ENCODE data around the gene CGRRF1. TPM values are rescaled to one million over a fixed set of nuclear protein-coding genes. Genes with fewer than 3 reads are reported as not detected.
A peak's percentile ranks its signal among the peaks of the same experiment; 100 is the strongest.

Gene CGRRF1
- total RNA-seq, 1 donor from 2014 or later: 16.6 TPM

DNA sequence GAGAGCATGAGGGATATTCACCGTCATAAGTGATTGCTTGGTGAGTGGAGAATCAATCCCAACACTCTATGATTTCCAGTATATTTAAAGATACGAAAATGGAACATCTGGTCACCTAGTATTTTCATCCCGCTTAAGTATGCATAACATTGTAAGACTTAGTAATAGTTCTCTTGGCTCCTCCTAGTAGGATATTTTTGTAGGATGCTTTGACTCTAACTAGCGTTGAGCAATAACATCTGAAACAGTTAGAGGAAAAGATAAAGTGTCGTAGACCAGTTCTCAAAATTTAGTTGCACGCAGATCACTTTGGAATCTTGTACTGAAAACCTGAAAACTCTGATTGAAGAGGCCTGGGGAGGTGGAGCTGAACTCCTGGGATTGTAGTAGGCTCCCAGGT lies 64.8 kb downstream of the CGRRF1 start:
- Histone ChIP-seq H4K20me1 (ENCODE audit: insufficient read depth, low read length) (peaks cover 74% of the 10 kb centered on the region), H3K9me3 (ENCODE audit: insufficient read depth, low read depth, low read length) (no peaks in the 10 kb centered on the region), H3K9ac (ENCODE audit: low read length) (no peak overlapping the region), H3K27ac (ENCODE audit: low read depth, low read length) (no peak overlapping the region), H3K27me3 (ENCODE audit: insufficient read depth, low read length) (no peaks in the 10 kb centered on the region), H3K4me1 (ENCODE audit: insufficient read depth, low read length) (peaks cover 14% of the 10 kb centered on the region), H3K36me3 (ENCODE audit: insufficient read depth, low read length) (peaks cover 21% of the 10 kb centered on the region), H3K4me2 (ENCODE audit: low read length) (no peak overlapping the region), H3K79me2 (ENCODE audit: insufficient read depth, low read length) (peaks cover 99% of the 10 kb centered on the region), H2AFZ (ENCODE audit: low read depth, low read length) (no peak overlapping the region), H3K4me3 (ENCODE audit: insufficient read depth, low read depth, low read length) (no peak overlapping the region)
- peaks cover 37% of the 10 kb centered on the region for H3K36me3 Mint-ChIP-seq (ENCODE audit: low read depth, unreplicated experiment)
- H3K4me3 Mint-ChIP-seq (ENCODE audit: unreplicated experiment): peak overlapping the region; percentile 15
- H3K9me3 Mint-ChIP-seq (ENCODE audit: unreplicated experiment): no peaks in the 10 kb centered on the region
- H3K4me1 Mint-ChIP-seq (ENCODE audit: low read depth, unreplicated experiment): peaks cover 47% of the 10 kb centered on the region
- TF ChIP-seq, protein P1, sequence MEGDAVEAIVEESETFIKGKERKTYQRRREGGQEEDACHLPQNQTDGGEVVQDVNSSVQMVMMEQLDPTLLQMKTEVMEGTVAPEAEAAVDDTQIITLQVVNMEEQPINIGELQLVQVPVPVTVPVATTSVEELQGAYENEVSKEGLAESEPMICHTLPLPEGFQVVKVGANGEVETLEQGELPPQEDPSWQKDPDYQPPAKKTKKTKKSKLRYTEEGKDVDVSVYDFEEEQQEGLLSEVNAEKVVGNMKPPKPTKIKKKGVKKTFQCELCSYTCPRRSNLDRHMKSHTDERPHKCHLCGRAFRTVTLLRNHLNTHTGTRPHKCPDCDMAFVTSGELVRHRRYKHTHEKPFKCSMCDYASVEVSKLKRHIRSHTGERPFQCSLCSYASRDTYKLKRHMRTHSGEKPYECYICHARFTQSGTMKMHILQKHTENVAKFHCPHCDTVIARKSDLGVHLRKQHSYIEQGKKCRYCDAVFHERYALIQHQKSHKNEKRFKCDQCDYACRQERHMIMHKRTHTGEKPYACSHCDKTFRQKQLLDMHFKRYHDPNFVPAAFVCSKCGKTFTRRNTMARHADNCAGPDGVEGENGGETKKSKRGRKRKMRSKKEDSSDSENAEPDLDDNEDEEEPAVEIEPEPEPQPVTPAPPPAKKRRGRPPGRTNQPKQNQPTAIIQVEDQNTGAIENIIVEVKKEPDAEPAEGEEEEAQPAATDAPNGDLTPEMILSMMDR (IDR thresholded peaks at IDR 0.05; ENCODE audit: insufficient read depth, low read depth, low read length): no peak
- TF ChIP-seq EZH2 (IDR thresholded peaks at IDR 0.05; ENCODE audit: insufficient read depth, low read length): no peak
- no peak for FAIRE-seq
- H3K27me3 Mint-ChIP-seq (ENCODE audit: low read depth, unreplicated experiment): no peaks in the 10 kb centered on the region
- DNase-seq (ENCODE audit: low read depth): no peak
- no peak overlapping the region for H3K27ac Mint-ChIP-seq (ENCODE audit: unreplicated experiment)

DNA sequence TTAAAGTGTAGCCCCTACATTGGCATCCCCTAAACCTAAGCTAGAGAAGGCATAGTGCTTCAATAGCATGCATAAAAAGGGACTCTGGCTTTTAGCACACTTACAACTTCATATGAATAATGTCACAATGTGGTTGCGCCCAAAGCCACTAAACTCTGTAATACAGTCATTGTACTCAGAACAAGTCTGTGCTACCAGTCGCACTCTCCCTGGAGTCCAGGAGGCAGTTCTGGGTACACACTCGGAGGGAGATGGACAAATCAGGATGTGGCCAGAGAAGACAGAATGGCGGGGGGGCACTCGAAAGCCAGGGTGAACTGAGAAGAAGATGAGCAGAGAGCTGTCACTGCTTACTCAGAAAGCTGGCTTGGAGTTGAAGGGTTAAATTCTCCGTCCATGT lies 67.8 kb downstream of the CGRRF1 start:
- Histone ChIP-seq H3K4me2 (ENCODE audit: low read length) (no peak overlapping the region), H3K4me3 (ENCODE audit: insufficient read depth, low read depth, low read length) (no peak overlapping the region), H3K27ac (ENCODE audit: low read depth, low read length) (no peak overlapping the region), H3K4me1 (ENCODE audit: insufficient read depth, low read length) (peaks cover 4% of the 10 kb centered on the region), H3K36me3 (ENCODE audit: insufficient read depth, low read length) (peaks cover 15% of the 10 kb centered on the region), H2AFZ (ENCODE audit: low read depth, low read length) (no peak overlapping the region), H4K20me1 (ENCODE audit: insufficient read depth, low read length) (peaks cover 84% of the 10 kb centered on the region), H3K27me3 (ENCODE audit: insufficient read depth, low read length) (no peaks in the 10 kb centered on the region), H3K9ac (ENCODE audit: low read length) (no peak overlapping the region), H3K9me3 (ENCODE audit: insufficient read depth, low read depth, low read length) (no peaks in the 10 kb centered on the region), H3K79me2 (ENCODE audit: insufficient read depth, low read length) (peaks cover 98% of the 10 kb centered on the region)
- no peak overlapping the region for H3K4me3 Mint-ChIP-seq (ENCODE audit: unreplicated experiment)
- no peak for TF ChIP-seq EZH2 (IDR thresholded peaks at IDR 0.05; ENCODE audit: insufficient read depth, low read length)
- TF ChIP-seq, protein P1 (IDR thresholded peaks at IDR 0.05; ENCODE audit: insufficient read depth, low read depth, low read length): no peak
- FAIRE-seq: no peak
- peaks cover 46% of the 10 kb centered on the region for H3K4me1 Mint-ChIP-seq (ENCODE audit: low read depth, unreplicated experiment)
- DNase-seq (ENCODE audit: low read depth): no peak
- peaks cover 24% of the 10 kb centered on the region for H3K36me3 Mint-ChIP-seq (ENCODE audit: low read depth, unreplicated experiment)
- H3K27ac Mint-ChIP-seq (ENCODE audit: unreplicated experiment): no peak overlapping the region
- no peaks in the 10 kb centered on the region for H3K9me3 Mint-ChIP-seq (ENCODE audit: unreplicated experiment)
- H3K27me3 Mint-ChIP-seq (ENCODE audit: low read depth, unreplicated experiment): no peaks in the 10 kb centered on the region

DNA sequence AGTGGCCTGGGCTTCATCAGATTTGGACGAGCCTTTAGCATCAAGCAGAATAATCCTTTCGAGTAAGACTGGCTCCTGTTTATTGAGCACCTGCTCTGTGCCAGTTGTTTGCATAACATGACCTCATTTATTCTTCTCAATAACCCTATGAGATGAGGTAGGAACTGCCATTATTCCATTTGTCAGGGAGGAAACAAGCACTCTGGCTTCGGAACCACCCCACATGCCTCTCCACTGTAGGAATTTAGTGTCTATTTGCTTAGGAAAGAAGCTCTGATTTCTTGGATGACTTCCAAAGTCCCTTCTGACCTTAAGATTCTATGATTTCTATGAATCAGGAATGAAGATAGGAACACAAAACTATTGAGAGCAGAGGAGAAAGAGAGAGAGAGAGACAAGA lies 68.3 kb downstream of the CGRRF1 start:
- FAIRE-seq (no peak), DNase-seq (ENCODE audit: low read depth) (peak; percentile 41)
- H3K36me3 ChIP-seq (ENCODE audit: insufficient read depth, low read length): peaks cover 15% of the 10 kb centered on the region
- no peaks in the 10 kb centered on the region for H3K9me3 ChIP-seq (ENCODE audit: insufficient read depth, low read depth, low read length)
- peaks cover 4% of the 10 kb centered on the region for H3K4me1 ChIP-seq (ENCODE audit: insufficient read depth, low read length)
- H3K27ac Mint-ChIP-seq (ENCODE audit: unreplicated experiment): no peak overlapping the region
- no peak overlapping the region for H3K27ac ChIP-seq (ENCODE audit: low read depth, low read length)
- H3K9ac ChIP-seq (ENCODE audit: low read length): no peak overlapping the region
- H3K79me2 ChIP-seq (ENCODE audit: insufficient read depth, low read length): peaks cover 96% of the 10 kb centered on the region
- no peak overlapping the region for H3K4me3 Mint-ChIP-seq (ENCODE audit: unreplicated experiment)
- peaks cover 89% of the 10 kb centered on the region for H4K20me1 ChIP-seq (ENCODE audit: insufficient read depth, low read length)
- peaks cover 20% of the 10 kb centered on the region for H3K36me3 Mint-ChIP-seq (ENCODE audit: low read depth, unreplicated experiment)
- no peaks in the 10 kb centered on the region for H3K27me3 ChIP-seq (ENCODE audit: insufficient read depth, low read length)
- TF ChIP-seq, protein P1 (IDR thresholded peaks at IDR 0.05; ENCODE audit: insufficient read depth, low read depth, low read length): no peak
- no peak for TF ChIP-seq EZH2 (IDR thresholded peaks at IDR 0.05; ENCODE audit: insufficient read depth, low read length)
- no peaks in the 10 kb centered on the region for H3K9me3 Mint-ChIP-seq (ENCODE audit: unreplicated experiment)
- no peak overlapping the region for H3K4me2 ChIP-seq (ENCODE audit: low read length)
- peaks cover 46% of the 10 kb centered on the region for H3K4me1 Mint-ChIP-seq (ENCODE audit: low read depth, unreplicated experiment)
- no peak overlapping the region for H2AFZ ChIP-seq (ENCODE audit: low read depth, low read length)
- no peak overlapping the region for H3K4me3 ChIP-seq (ENCODE audit: insufficient read depth, low read depth, low read length)
- no peaks in the 10 kb centered on the region for H3K27me3 Mint-ChIP-seq (ENCODE audit: low read depth, unreplicated experiment)

Data from astrocyte (in vitro differentiated cells and primary cell).